ENCODE results near the gene HCK.

- TF ChIP-seq POLR2AphosphoS5 (IDR thresholded peaks at IDR 0.05; ENCODE audit: borderline replicate concordance, low read depth, low read length) (no peak), EZH2 (IDR thresholded peaks at IDR 0.05) (no peak)
Measured at GRCh38 chr20:32040142-32040953, 11.7 kb upstream of the HCK start.
